Measurements from ENCODE around the gene OSBPL8. TPM values are rescaled to one million over a fixed set of nuclear protein-coding genes. Genes with fewer than 3 reads are reported as not detected.

OSBPL8 gene
- total RNA-seq, 4 donors from 2014 or later = 25.6 to 46.0 (median 43.4) TPM

DNA sequence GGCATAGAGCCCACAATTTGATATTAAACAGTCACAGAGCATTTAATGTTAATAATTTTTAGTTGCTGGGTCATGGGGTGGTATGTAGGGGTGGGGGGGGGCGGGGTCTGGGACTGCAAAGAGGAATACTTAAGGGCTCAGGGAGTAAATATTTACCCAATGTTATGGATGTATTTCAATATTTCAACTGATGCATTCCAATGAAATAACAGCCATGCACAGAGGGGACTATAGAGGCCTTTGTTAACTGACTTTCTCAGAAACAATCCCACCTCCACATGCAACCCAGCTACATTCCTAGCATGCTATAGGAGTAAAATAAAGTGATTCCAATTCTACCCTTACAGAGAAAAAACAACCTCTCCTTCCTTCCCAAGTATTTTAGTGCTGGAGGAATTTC is 203.5 kb downstream of the OSBPL8 start:
- intact Hi-C loops (cut with DNase I; ENCODE audit: low total_unique reads) = no loop called here
- Histone ChIP-seq H3K4me1 (no peaks in the 10 kb centered on the region), H3K4me3 (no peak overlapping the region), H3K36me3 (peaks cover 0 to 39% of the 10 kb centered on the region in 2 donors), H3K27me3 (no peaks in the 10 kb centered on the region), H3K9me3 (no peaks in the 10 kb centered on the region), H3K27ac (no peak overlapping the region)
- ATAC-seq (no peak), DNase-seq (no peak)
- in situ Hi-C loops (cut with MboI; ENCODE audit: low sequenced_read_pairs in 4 of 4) = loop anchor here in 2 of 4 donors (25.0 kb wide), 3 partner anchors 206 to 844 kb away; partner anchors contain the start of genes KRR1 (in 1 of the 2) and OSBPL8 (in 1 of the 2)
- no peak for TF ChIP-seq POLR2A (IDR thresholded peaks at IDR 0.05)
- TF ChIP-seq, protein P1, sequence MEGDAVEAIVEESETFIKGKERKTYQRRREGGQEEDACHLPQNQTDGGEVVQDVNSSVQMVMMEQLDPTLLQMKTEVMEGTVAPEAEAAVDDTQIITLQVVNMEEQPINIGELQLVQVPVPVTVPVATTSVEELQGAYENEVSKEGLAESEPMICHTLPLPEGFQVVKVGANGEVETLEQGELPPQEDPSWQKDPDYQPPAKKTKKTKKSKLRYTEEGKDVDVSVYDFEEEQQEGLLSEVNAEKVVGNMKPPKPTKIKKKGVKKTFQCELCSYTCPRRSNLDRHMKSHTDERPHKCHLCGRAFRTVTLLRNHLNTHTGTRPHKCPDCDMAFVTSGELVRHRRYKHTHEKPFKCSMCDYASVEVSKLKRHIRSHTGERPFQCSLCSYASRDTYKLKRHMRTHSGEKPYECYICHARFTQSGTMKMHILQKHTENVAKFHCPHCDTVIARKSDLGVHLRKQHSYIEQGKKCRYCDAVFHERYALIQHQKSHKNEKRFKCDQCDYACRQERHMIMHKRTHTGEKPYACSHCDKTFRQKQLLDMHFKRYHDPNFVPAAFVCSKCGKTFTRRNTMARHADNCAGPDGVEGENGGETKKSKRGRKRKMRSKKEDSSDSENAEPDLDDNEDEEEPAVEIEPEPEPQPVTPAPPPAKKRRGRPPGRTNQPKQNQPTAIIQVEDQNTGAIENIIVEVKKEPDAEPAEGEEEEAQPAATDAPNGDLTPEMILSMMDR (IDR thresholded peaks at IDR 0.05 in 4 of 5, conservative IDR thresholded peaks at IDR 0.05 in 1 of 5) = no peak

DNA sequence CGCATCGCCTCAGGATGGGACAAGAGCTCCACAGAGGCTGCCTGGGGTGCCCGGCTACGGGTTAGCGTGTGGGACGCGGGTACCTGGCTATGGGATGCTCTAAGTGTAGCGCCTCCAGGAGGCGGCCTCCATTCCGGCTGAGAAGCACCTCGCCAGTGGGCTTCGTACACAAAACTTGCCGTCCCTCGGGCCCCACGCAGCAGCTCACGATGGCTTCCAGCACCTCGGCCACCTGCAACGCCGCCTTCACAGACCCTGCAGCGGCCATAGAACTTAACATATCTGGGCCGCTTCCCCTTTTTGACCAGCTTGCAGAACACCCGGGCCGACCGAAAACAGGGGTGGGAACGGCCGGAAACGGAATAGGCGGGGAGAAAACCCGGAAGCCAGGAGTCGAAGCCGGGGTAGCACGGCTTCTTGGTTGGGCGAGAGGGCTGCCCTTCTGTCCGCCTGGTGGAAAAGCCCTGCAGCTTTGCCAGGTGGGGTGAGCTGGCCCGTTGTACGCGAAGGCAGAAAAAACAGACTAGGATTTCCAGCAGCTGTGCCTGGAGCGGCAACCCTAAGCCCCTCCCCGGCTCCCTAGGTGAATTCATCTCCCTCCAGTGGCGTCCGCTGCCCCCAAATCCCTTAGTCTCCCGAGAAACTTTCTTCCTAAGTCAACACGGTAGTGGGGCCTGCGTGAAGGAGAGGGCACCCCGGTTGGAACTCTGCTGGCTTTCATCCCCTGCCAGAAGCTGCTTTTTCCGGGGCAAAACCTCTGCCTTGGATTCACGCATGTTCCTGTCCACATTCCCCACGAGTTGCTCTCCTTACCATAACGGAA is 211.3 kb downstream of the OSBPL8 start, which contains the start of gene BBS10:
Gene BBS10 (minus strand): TSS at position 337 of the 823 bp plus-strand sequence. CDS start 57 bp downstream, at position 280.
- ATAC-seq (peak; percentile 91 to 96), DNase-seq (peak; percentile 83 to 91)
- TF ChIP-seq, protein P1 (IDR thresholded peaks at IDR 0.05 in 4 of 5, conservative IDR thresholded peaks at IDR 0.05 in 1 of 5) = peak in 4 of 5 experiments; percentile 34 to 56 (median 46)
- TF ChIP-seq POLR2A (IDR thresholded peaks at IDR 0.05) = peak; percentile 43 to 60
- Histone ChIP-seq H3K9me3 (no peaks in the 10 kb centered on the region), H3K27me3 (no peaks in the 10 kb centered on the region), H3K36me3 (no peaks in the 10 kb centered on the region), H3K27ac (peak within 1 kb of the TSS; percentile 83 to 92 (median 88)), H3K4me3 (peak within 1 kb of the TSS; percentile 68 to 91 (median 82)), H3K4me1 (peaks cover 30 to 39% of the 10 kb centered on the region in 2 donors)
- in situ Hi-C loops (cut with MboI; ENCODE audit: low sequenced_read_pairs in 4 of 4) = loop anchor here (10.0 to 25.0 kb wide), 2 partner anchors 261 to 263 kb away; partner anchors contain the start of gene NAP1L1 (in 4 of the 4)
- intact Hi-C loops (cut with DNase I; ENCODE audit: low total_unique reads) = loop anchor here (1.0 to 5.0 kb wide), 5 partner anchors 109 to 821 kb away; partner anchors contain the start of genes NAP1L1 and PHLDA1

DNA sequence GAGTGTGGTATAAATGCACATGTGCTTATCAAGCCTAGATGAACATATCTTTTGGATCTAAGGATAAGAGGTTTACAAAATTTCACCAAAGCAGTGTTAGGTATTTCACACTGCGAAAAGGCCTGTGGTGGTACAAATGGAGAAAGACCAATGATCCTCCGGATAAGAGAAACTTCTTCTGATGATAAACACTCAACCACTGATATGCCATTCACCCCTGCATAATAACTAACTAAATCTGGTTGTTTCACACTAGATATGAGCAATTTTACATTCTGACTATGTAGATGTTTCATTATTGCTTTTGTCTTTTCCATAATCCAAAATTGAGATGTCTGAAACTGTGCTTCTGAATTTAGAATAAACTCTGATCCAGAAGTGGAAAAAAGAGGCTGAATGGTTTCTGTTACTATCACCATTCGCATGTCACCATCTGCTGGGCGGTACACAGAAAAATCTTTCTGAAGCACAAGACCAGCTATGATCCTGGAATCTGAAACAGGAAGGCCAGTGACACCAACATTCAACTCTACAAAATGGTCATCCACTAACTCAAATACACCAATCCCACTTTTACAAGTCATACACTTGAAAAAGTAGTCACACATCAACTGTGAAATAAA is 212.7 kb downstream of the OSBPL8 start:
- Histone ChIP-seq H3K4me1 (peaks cover 30 to 49% of the 10 kb centered on the region in 2 donors), H3K27ac (peak overlapping the region; percentile 83 to 92 (median 88)), H3K27me3 (no peaks in the 10 kb centered on the region), H3K36me3 (no peaks in the 10 kb centered on the region), H3K4me3 (peak overlapping the region; percentile 68 to 91 (median 82)), H3K9me3 (no peaks in the 10 kb centered on the region)
- peak; percentile 50 to 54 for DNase-seq
- TF ChIP-seq POLR2A (IDR thresholded peaks at IDR 0.05) = no peak
- TF ChIP-seq, protein P1 (IDR thresholded peaks at IDR 0.05 in 4 of 5, conservative IDR thresholded peaks at IDR 0.05 in 1 of 5) = peak in 4 of 5 experiments; percentile 12 to 39 (median 26)
- intact Hi-C loops (cut with DNase I; ENCODE audit: low total_unique reads) = loop anchor here (2.0 to 5.0 kb wide), 4 partner anchors 110 to 820 kb away; no protein-coding TSS in a partner anchor
- in situ Hi-C loops (cut with MboI; ENCODE audit: low sequenced_read_pairs in 4 of 4) = loop anchor here (10.0 to 25.0 kb wide), 2 partner anchors 260 to 262 kb away; partner anchors contain the start of gene NAP1L1 (in 4 of the 4)
- peak; percentile 74 to 79 for ATAC-seq

DNA sequence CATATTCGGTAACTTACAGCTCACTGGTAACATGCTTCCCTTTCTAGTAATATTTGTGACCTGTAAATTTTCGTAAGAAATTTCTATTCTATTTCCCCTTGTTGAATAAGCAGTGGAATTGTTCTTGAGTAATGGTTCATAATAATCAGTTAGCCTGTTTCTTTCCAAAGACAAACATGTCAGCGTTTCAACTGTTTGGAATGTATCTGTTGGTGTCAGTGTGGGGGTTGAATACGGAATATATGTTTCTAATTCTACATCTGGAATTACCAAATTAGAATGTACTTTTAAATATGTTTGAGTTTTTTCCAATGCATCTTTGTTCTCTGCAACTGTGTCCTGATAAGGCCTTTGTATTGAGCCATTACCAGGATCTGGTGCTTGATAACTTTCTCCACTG is 213.3 kb downstream of the OSBPL8 start:
- no peaks in the 10 kb centered on the region for H3K27me3 ChIP-seq
- in situ Hi-C loops (cut with MboI; ENCODE audit: low sequenced_read_pairs in 4 of 4) = loop anchor here (10.0 to 25.0 kb wide), 2 partner anchors 259 to 261 kb away; partner anchors contain the start of gene NAP1L1 (in 4 of the 4)
- peak overlapping the region in 1 of 4 donors; percentile 89 for H3K4me3 ChIP-seq
- intact Hi-C loops (cut with DNase I; ENCODE audit: low total_unique reads) = loop anchor here (2.0 to 5.0 kb wide), 4 partner anchors 111 to 819 kb away; no protein-coding TSS in a partner anchor
- TF ChIP-seq POLR2A (IDR thresholded peaks at IDR 0.05) = no peak
- TF ChIP-seq, protein P1 (IDR thresholded peaks at IDR 0.05 in 4 of 5, conservative IDR thresholded peaks at IDR 0.05 in 1 of 5) = no peak
- H3K36me3 ChIP-seq = no peaks in the 10 kb centered on the region
- ATAC-seq (no peak), DNase-seq (no peak)
- H3K27ac ChIP-seq = peak overlapping the region; percentile 83 to 92 (median 88)
- no peaks in the 10 kb centered on the region for H3K9me3 ChIP-seq
- H3K4me1 ChIP-seq = peaks cover 30 to 51% of the 10 kb centered on the region in 2 donors
